Peyer's patch (tissue), 4 donors: Measurements from ENCODE around the gene RPL3.

ENCODE experiments used
- CTCF ChIP-seq, 6 experiments: fragments of 450-650 bp in 4 of 6; fragments of 200-600 bp in 2 of 6; sonication (generic) in 1 of 6; IDR thresholded peaks; one replicate each; pipeline ENCODE4 v1.5.1; 2017 to 2019; ENCODE audit warnings: antibody characterized with exemption in 6 of 6, mild to moderate bottlenecking in 3 of 6, moderate library complexity in 1 of 6
- POLR2A ChIP-seq, 2 donors: fragments of 450-650 bp; IDR thresholded peaks; one replicate each; pipeline ENCODE4 v1.5.1; 2017; ENCODE audit warnings: antibody characterized with exemption in 2 of 2, mild to moderate bottlenecking in 2 of 2, moderate library complexity in 2 of 2

- TF ChIP-seq CTCF (IDR thresholded peaks at IDR 0.05) (no peak), POLR2A (IDR thresholded peaks at IDR 0.05) (no peak)
Observed at GRCh38 chr22:39353346-39353745, 33.9 kb upstream of the RPL3 start.
